ENCODE measurements around the gene SNTB2. TPM values are rescaled to one million over a fixed set of nuclear protein-coding genes. Genes with fewer than 3 reads are reported as not detected.

SNTB2 gene
- total and polyA plus RNA-seq, 7 donors = 2.7 to 19.4 (median 12.6) TPM

- Histone ChIP-seq H3K27me3 (ENCODE audit: insufficient read depth in 3 of 3, low read length in 2 of 3) (no peaks in the 10 kb centered on the region), H3K36me3 (ENCODE audit: insufficient read depth in 1 of 2, low read depth in 1 of 2) (peaks cover 5 to 65% of the 10 kb centered on the region in 2 donors), H3K4me1 (peaks cover 23% of the 10 kb centered on the region), H3K9me3 (no peaks in the 10 kb centered on the region), H3K27ac (peak within 1 kb of the TSS; percentile 94), H3K4me3 (peak within 1 kb of the TSS; percentile 91)
- peak; percentile 79 for TF ChIP-seq CTCF (IDR thresholded peaks at IDR 0.05)
- ATAC-seq (peak; percentile 97 to 98 (median 98)), DNase-seq (peak; percentile 95 to 97)
- WGBS, 3 donors = 0 to 1% (median 1%) methylated on average over 74 to 77 of the region's 77 CpGs
- intact Hi-C loops (cut with DNase I) = loop anchor here (1.0 to 5.0 kb wide), 3 partner anchors 28 to 45 kb away; partner anchors contain the start of gene VPS4A (in 1 of the 2)
Observed at GRCh38 chr16:69339289-69340094, 152.5 kb downstream of the SNTB2 start, which contains the start of the genes COG8 and NIP7. TSS of gene COG8 (minus strand) at chr16:69339564. CDS start at chr16:69339552, 12 bp downstream. TSS of gene NIP7 (plus strand) at chr16:69339772. CDS start at chr16:69339830, 58 bp downstream.

GRCh38 chr16:69340095-69340644, 153.2 kb downstream of the SNTB2 start:
- peak overlapping the region; percentile 91 for H3K4me3 ChIP-seq
- DNase-seq = no peak
- intact Hi-C loops (cut with DNase I) = loop anchor here (2.0 to 5.0 kb wide), 2 partner anchors 42 to 45 kb away; no protein-coding TSS in a partner anchor
- H3K4me1 ChIP-seq = peaks cover 23% of the 10 kb centered on the region
- no peaks in the 10 kb centered on the region for H3K9me3 ChIP-seq
- peaks cover 5 to 65% of the 10 kb centered on the region in 2 donors for H3K36me3 ChIP-seq (ENCODE audit: insufficient read depth in 1 of 2, low read depth in 1 of 2)
- 7 to 10% (median 8%) methylated on average over 16 of the region's 16 CpGs for WGBS, 3 donors
- no peak for TF ChIP-seq CTCF (IDR thresholded peaks at IDR 0.05)
- H3K27ac ChIP-seq = peak overlapping the region; percentile 94
- ATAC-seq = no peak
- H3K27me3 ChIP-seq (ENCODE audit: insufficient read depth in 3 of 3, low read length in 2 of 3) = no peaks in the 10 kb centered on the region

GRCh38 chr16:69344171-69344570, 157.2 kb downstream of the SNTB2 start:
- Histone ChIP-seq H3K9me3 (no peaks in the 10 kb centered on the region), H3K36me3 (ENCODE audit: insufficient read depth in 1 of 2, low read depth in 1 of 2) (peaks cover 5 to 69% of the 10 kb centered on the region in 2 donors), H3K27ac (no peak overlapping the region), H3K27me3 (ENCODE audit: insufficient read depth in 3 of 3, low read length in 2 of 3) (no peaks in the 10 kb centered on the region), H3K4me1 (peaks cover 9% of the 10 kb centered on the region), H3K4me3 (no peak overlapping the region)
- ATAC-seq (no peak), DNase-seq (no peak)
- intact Hi-C loops (cut with DNase I) = loop anchor here in 1 of 2 donors (5.0 kb wide), 1 partner anchor 38 kb away; no protein-coding TSS in a partner anchor
- TF ChIP-seq CTCF (IDR thresholded peaks at IDR 0.05) = no peak
- 93 to 97% (median 96%) methylated on average over 5 of the region's 5 CpGs for WGBS, 3 donors

GRCh38 chr16:69345923-69346322, 159.0 kb downstream of the SNTB2 start:
- no peak overlapping the region for H3K4me3 ChIP-seq
- H3K27ac ChIP-seq = no peak overlapping the region
- intact Hi-C loops (cut with DNase I) = no loop called here
- H3K9me3 ChIP-seq = no peaks in the 10 kb centered on the region
- 77 to 83% (median 78%) methylated on average over 4 of the region's 4 CpGs for WGBS, 3 donors
- TF ChIP-seq CTCF (IDR thresholded peaks at IDR 0.05) = no peak
- peaks cover 5 to 82% of the 10 kb centered on the region in 2 donors for H3K36me3 ChIP-seq (ENCODE audit: insufficient read depth in 1 of 2, low read depth in 1 of 2)
- H3K4me1 ChIP-seq = peaks cover 1% of the 10 kb centered on the region
- H3K27me3 ChIP-seq (ENCODE audit: insufficient read depth in 3 of 3, low read length in 2 of 3) = no peaks in the 10 kb centered on the region
- DNase-seq = no peak
- ATAC-seq = no peak

All from psoas muscle (tissue), 8 donors.